GM21390 (cell line): ENCODE data around the gene CPXM2.

Experiments
- ATAC-seq: cut with Tn5 transposase; IDR thresholded peaks from one replicate; pipeline ENCODE4 v1.9.1; 2021; ENCODE audit not compliant: unreplicated experiment

CPXM2 gene

DNA sequence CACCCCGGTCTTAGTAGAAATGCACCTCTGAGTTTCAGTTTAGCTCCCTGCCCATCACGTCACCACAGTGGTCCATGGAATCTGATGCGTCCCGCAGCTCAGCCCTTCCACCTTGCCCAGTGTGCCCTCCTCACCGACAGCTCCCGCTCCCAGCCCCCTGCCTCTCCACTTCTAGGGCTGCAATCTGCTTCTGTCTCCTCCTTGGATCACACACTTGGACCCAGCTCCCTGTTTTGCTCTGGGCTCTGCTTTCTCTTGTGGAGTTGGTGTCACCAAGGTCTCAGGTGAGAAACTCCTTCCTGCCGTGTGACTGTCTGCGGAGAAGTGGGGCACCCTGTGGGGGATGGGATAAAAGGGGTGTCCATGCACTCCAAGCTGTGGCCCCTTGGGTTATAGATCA lies 187.5 kb downstream of the CPXM2 start:
- ATAC-seq, result no peak

DNA sequence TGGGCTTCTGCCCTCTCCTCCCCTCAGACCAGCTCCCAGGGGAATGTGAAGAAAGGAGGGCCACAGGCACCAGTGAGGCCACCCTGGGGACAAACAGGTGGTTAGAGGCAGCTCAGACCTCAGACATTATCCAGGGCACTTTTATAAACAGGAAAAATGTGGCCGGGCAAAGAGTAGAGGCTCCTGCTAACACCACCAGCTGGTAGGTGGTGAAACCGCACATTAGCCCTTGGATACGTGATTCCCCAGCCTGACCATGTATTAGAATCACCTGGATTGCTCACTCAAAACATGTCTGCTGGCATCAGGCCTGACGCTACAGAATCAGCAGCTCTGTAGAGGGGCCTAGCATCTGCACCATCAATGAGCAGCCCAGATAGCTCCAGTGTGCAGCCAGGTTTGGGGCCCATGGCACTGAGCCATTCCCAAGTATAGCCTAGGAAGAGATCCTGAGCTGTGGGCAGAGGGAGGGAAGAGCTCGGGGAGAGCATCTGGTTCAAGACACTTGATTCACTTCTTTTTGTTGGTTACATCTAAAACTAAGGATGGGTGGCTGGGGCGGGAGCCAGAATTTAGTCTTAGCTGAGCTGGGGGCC lies 188.3 kb downstream of the CPXM2 start:
- ATAC-seq, result no peak
